ACC112 (cell line): ENCODE data around the gene TMEM35A.

ENCODE experiments used
- H2AFZ ChIP-seq: fragments of 200-600 bp; sonication (generic); one replicate; pipeline ENCODE4 v1.6.0; 2017; ENCODE audit warnings: antibody characterized with exemption, low read length; ENCODE audit not compliant: unreplicated experiment
- H3K27ac ChIP-seq: fragments of 200-600 bp; sonication (generic); 2 replicates; pipeline ENCODE4 v1.5.1; 2014; ENCODE audit warnings: low read depth, mild to moderate bottlenecking, antibody characterized with exemption, low read length, moderate library complexity
- H3K27me3 ChIP-seq: fragments of 200-600 bp; sonication (generic); 2 replicates; pipeline ENCODE4 v1.6.1; 2014; ENCODE audit warnings: mild to moderate bottlenecking, antibody characterized with exemption, low read length, moderate library complexity, mixed read lengths; ENCODE audit not compliant: insufficient read depth
- H3K36me3 ChIP-seq: fragments of 200-600 bp; sonication (generic); 2 replicates; pipeline ENCODE4 v1.6.1; 2016; ENCODE audit warnings: mild to moderate bottlenecking, antibody characterized with exemption, low read length, moderate library complexity, mixed read lengths; ENCODE audit not compliant: insufficient read depth
- H3K4me1 ChIP-seq: fragments of 200-600 bp; sonication (generic); one replicate; pipeline ENCODE4 v1.6.1; 2016; ENCODE audit warnings: low read length, mixed read lengths; ENCODE audit not compliant: insufficient read depth, unreplicated experiment, control insufficient read depth
- H3K4me3 ChIP-seq: fragments of 200-600 bp; sonication (generic); 2 replicates; pipeline ENCODE4 v1.5.1; 2014; ENCODE audit warnings: mild to moderate bottlenecking, low read depth, low read length
- H3K79me2 ChIP-seq: fragments of 200-600 bp; sonication (generic); one replicate; pipeline ENCODE4 v1.6.0; 2016; ENCODE audit warnings: low read length; ENCODE audit not compliant: control insufficient read depth, unreplicated experiment, insufficient read depth

The TMEM35A gene

DNA sequence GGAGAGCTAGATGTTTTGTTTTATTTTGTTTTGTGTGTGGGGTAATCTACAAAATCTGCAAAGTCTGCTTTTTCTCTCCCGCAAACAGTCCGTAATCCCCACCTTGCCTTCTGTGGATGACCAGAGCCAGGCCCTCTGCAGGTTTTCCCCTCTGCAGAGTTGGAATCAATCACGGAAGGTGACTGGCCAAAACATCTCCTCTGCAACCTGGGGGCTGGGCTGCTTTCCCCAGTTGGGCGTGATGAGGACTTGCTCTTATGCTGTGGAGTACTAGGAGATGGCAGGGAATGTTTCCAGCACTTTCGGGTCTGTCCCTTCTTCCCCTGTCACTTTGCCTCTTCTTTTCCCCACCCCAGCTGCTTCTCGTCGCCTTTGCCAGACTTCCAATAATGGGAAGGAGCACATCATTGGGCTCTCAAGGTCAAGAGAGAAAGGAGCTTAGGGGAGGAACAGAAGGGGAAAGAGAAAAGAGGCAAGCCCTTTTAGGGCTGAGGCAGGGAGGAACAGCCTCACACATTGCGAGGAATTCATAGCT is 1.1 kb downstream of the TMEM35A start:
- Histone ChIP-seq H3K4me1 (peaks cover 2% of the 10 kb centered on the region), H3K79me2 (no peaks in the 10 kb centered on the region), H3K27ac (no peak overlapping the region), H3K27me3 (no peaks in the 10 kb centered on the region), H3K36me3 (no peaks in the 10 kb centered on the region), H3K4me3 (no peak overlapping the region), H2AFZ (no peak overlapping the region)

DNA sequence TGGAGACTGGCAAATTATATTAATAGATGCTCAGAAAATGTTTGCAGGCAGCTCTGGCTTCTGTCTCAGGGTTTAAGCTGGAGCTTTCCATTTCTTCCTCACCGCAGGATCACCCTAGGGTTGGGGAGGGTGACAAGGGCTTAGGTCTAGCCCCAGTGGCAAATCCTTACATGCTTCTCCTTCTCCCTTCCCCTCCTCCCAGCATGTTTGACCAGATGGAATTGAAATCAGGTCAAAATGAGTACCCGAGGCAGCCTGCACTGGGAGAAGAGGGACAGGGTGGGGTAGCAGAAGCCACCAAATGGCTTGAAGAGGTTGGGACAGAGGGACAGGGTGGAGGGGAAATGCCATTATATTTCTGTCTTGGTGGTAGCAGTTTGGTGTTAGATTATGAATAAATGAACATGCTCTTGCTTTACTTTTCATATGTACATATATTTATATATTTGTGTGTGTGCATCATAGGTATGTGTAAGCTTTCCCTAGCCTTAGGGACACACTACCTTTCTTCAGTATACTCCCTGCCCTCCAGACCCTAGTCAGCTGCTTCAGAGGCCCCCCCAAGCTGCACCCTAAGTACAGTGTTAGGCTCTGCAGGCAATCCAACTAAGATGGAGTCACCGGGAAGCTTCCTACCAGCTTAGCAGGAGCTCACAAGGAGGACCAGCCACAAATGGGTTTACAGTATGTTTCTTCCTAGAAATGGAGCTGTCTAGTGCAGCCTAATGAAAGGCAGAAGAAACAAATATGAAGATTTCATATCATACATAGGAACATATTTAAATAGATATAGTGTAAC is 1.8 kb downstream of the TMEM35A start:
- H3K36me3 ChIP-seq: no peaks in the 10 kb centered on the region
- peaks cover 2% of the 10 kb centered on the region for H3K4me1 ChIP-seq
- H3K27ac ChIP-seq: no peak overlapping the region
- H3K79me2 ChIP-seq: no peaks in the 10 kb centered on the region
- H3K27me3 ChIP-seq: no peaks in the 10 kb centered on the region
- no peak overlapping the region for H3K4me3 ChIP-seq
- no peak overlapping the region for H2AFZ ChIP-seq

DNA sequence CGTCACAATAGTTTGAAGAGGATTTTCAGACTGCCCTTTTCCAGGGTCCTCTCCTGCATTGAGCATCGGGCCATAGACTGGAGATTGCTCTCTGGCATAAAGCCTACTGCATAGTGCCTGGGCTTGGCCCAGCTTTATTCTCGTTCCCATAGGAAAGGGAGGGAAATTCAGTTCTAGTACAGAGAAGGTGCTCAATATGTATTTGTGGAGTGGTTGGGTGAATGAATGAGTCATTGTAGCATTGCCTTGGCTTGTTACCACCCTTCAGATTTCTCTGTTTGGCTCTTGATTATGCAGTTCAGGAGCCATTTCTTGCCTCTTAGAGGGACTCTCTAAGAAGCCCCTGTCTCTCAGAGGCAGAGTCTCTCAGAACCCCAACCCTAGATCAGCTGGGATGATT is 2.6 kb downstream of the TMEM35A start:
- Histone ChIP-seq H3K36me3 (no peaks in the 10 kb centered on the region), H2AFZ (no peak overlapping the region), H3K27ac (no peak overlapping the region), H3K4me3 (no peak overlapping the region), H3K27me3 (no peaks in the 10 kb centered on the region), H3K4me1 (peaks cover 2% of the 10 kb centered on the region), H3K79me2 (no peaks in the 10 kb centered on the region)

DNA sequence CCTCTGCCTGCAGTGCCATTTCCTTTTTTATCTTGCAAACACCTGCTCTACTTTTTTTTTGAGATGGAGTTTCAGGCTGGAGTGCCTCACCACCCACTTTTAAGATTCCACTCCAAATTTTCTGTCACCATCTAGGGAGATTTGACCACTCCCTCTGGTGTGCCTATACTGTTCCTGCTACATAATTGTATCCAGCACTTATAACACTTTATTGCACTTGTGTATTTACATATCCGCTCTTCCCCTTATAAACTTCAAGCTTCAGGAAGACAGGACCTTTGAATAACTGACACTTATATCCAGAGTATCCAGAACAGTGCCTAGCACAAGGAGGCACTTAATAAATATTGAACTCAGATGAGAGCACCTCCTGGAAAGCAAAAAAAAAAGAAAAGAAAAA is 13.1 kb downstream of the TMEM35A start:
- no peaks in the 10 kb centered on the region for H3K36me3 ChIP-seq
- H3K79me2 ChIP-seq: no peaks in the 10 kb centered on the region
- no peak overlapping the region for H3K4me3 ChIP-seq
- H3K27me3 ChIP-seq: no peaks in the 10 kb centered on the region
- H2AFZ ChIP-seq: no peak overlapping the region
- H3K27ac ChIP-seq: no peak overlapping the region
- H3K4me1 ChIP-seq: no peaks in the 10 kb centered on the region

DNA sequence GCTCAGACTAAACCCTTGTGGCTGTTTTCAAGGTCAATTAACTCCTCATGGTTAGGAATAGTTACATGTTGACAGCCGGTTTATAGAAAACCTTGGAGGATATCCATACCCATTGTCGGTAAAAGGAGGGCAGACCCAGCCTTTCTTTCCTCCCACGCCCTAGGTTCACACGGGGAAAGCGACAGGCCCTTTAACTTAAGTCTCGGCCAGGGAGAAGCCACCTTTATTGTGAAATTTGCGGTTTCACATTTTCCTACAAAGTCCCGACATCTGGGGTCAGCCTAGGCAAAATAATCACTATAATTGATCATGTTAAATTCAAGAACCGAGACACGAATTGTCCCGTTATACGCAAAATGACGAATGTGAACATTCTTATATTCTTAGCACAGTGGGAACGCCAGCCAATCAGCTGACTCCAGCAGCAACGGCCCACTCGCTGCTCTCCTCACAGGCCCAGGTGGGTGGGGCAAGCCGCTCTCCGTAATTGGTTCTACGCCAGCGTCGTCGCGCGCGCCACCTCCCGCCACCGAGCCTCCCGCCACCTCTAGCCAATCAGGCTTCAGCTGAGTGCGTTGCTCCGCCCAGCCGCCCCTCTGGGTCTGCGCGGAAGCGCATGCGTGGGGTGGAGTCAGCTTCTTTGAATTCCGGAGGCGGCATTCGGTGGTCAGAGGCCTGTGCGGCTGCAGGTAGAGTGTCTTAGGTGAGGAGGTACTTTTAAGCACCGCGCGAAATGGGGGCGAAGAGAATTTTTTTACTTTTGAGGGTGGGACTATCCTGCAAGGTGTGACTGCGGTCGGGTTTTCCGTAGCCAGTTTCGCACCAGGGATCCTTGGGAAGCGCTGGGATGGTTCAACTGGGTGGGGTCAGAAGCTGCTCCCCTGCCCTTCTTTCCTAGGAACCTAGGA is 19.1 kb downstream of the TMEM35A start, which contains the start of gene CENPI:
Gene CENPI (plus strand): TSS at position 659 of the 908 bp plus-strand sequence. CDS start 2,867 bp downstream, outside the sequence.
- peaks cover 6% of the 10 kb centered on the region for H3K4me1 ChIP-seq
- peaks cover 28% of the 10 kb centered on the region for H3K79me2 ChIP-seq
- H2AFZ ChIP-seq: peak within 1 kb of the TSS; percentile 58
- H3K36me3 ChIP-seq: no peaks in the 10 kb centered on the region
- peak within 1 kb of the TSS; percentile 87 for H3K4me3 ChIP-seq
- H3K27me3 ChIP-seq: no peaks in the 10 kb centered on the region
- H3K27ac ChIP-seq: peak within 1 kb of the TSS; percentile 77

DNA sequence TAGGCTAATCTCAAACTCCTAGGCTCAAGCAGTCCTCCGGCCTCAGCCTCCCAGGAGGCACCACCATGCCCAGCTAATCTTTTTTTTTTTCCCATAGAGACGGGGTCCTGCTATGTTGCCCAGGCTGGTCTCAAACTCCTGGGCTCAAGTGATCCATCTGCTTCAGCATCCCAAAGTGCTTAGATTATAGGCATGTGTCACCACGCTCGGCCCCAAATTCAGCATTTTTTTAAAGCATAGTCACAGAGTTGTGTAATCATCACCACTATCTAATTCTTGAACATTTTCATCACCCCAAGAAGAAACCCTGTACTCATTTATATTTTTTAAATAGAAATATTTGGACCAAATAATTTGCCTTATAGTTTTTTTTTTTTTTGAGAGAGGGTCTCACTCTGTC is 29.6 kb downstream of the TMEM35A start:
- peaks cover 3% of the 10 kb centered on the region; the same call in 1 of the 2 replicates for H3K36me3 ChIP-seq
- 0 out of 2 replicates have a peak overlapping the region, but pooled peaks have one; percentile 16 for H3K27ac ChIP-seq

DNA sequence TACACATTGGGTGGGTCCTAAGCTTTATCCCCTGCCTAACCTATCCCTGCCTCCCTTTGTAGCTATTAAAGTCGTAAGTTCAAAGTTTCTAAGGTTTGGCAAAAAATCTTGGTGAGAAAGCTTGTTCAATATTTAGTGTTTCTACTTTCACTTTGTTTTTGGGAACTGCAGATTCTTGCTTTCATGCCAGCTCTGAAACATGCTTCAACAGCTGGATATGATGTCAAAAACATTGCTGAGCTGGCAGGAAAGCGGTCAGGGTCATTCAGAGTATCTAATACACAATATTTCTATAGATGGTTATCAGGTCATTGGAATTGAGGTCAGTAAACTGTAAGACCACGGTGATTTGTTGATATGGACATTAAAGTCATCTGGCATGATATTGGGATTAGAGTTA is 39.0 kb downstream of the TMEM35A start:
- H3K36me3 ChIP-seq: no peaks in the 10 kb centered on the region
- no peaks in the 10 kb centered on the region for H3K4me1 ChIP-seq
- no peak overlapping the region for H3K27ac ChIP-seq
- no peaks in the 10 kb centered on the region for H3K79me2 ChIP-seq
- no peak overlapping the region for H3K4me3 ChIP-seq
- no peaks in the 10 kb centered on the region for H3K27me3 ChIP-seq
- no peak overlapping the region for H2AFZ ChIP-seq

More for the DNA sequence above, 29.6 kb downstream of the TMEM35A start:
- Histone ChIP-seq H3K4me3 (no peak overlapping the region), H3K27me3 (no peaks in the 10 kb centered on the region), H3K4me1 (peaks cover 5% of the 10 kb centered on the region), H2AFZ (no peak overlapping the region), H3K79me2 (no peaks in the 10 kb centered on the region)

DNA sequence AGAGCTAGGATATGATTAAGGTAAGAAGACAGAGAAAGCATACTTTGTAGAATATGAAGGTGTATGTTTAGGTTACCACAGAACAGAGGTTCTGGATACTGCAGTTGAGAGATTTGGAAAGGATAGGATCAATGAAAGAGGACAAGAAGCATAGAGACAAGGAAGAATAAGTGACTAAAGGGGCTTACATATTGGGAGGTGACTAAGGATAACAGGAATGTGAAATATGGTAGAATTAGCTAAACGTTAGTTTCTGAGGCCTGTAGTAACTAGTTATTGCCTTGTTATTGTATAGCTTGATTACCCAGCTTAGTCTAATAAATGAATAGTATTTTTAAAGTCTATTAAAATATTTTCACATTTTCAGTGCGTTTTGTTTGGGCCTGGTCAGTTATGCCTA is 57.6 kb downstream of the TMEM35A start:
- Histone ChIP-seq H3K79me2 (no peaks in the 10 kb centered on the region), H3K4me3 (no peak overlapping the region), H3K4me1 (no peaks in the 10 kb centered on the region), H2AFZ (no peak overlapping the region), H3K27ac (no peak overlapping the region), H3K36me3 (peaks cover 3% of the 10 kb centered on the region; the same call in 1 of the 2 replicates), H3K27me3 (no peaks in the 10 kb centered on the region)
